ENCODE measurements around the gene SH3TC1.

The SH3TC1 gene

GRCh38 chr4:8164194-8164565 lies 34.9 kb upstream of the SH3TC1 start:
- no peak for DNase-seq

GRCh38 chr4:8164687-8165086 lies 34.4 kb upstream of the SH3TC1 start:
- no peak for DNase-seq

GRCh38 chr4:8165374-8165896 lies 33.7 kb upstream of the SH3TC1 start:
- DNase-seq = no peak

GRCh38 chr4:8167291-8167690 lies 31.8 kb upstream of the SH3TC1 start:
- no peak for DNase-seq

- no peak for DNase-seq
Observed at GRCh38 chr4:8167815-8168214, 31.3 kb upstream of the SH3TC1 start.

- no peak for DNase-seq
Observed at GRCh38 chr4:8168232-8168631, 30.9 kb upstream of the SH3TC1 start.

GRCh38 chr4:8168832-8169598 lies 30.1 kb upstream of the SH3TC1 start:
- DNase-seq = no peak

GRCh38 chr4:8169763-8170162 lies 29.3 kb upstream of the SH3TC1 start:
- no peak for DNase-seq

- DNase-seq = no peak
Observed at GRCh38 chr4:8170341-8170740, 28.7 kb upstream of the SH3TC1 start.

GRCh38 chr4:8171266-8171665 lies 27.8 kb upstream of the SH3TC1 start:
- DNase-seq = no peak

- no peak for DNase-seq
Observed at GRCh38 chr4:8171984-8172924, 26.8 kb upstream of the SH3TC1 start.

GRCh38 chr4:8173492-8174242 lies 25.4 kb upstream of the SH3TC1 start:
- no peak for DNase-seq

- no peak for DNase-seq
Observed at GRCh38 chr4:8174970-8175369, 24.1 kb upstream of the SH3TC1 start.

GRCh38 chr4:8175686-8176085 lies 23.4 kb upstream of the SH3TC1 start:
- DNase-seq = no peak

- DNase-seq = peak in 1 of 2 experiments; percentile 14
Observed at GRCh38 chr4:8176547-8177399, 22.3 kb upstream of the SH3TC1 start.

- DNase-seq = no peak
Observed at GRCh38 chr4:8177552-8177951, 21.5 kb upstream of the SH3TC1 start.

GRCh38 chr4:8177956-8178355 lies 21.1 kb upstream of the SH3TC1 start:
- DNase-seq = no peak

- no peak for DNase-seq
Observed at GRCh38 chr4:8179074-8179473, 20.0 kb upstream of the SH3TC1 start.

GRCh38 chr4:8179771-8180170 lies 19.3 kb upstream of the SH3TC1 start:
- DNase-seq = no peak

- no peak for DNase-seq
Observed at GRCh38 chr4:8180310-8181093, 18.6 kb upstream of the SH3TC1 start.

- no peak for DNase-seq
Observed at GRCh38 chr4:8181119-8181518, 18.0 kb upstream of the SH3TC1 start.

Measured in NCI-H1930 (cell line).